Gastrocnemius medialis (tissue), 4 donors: ENCODE measurements around the gene CFAP141. TPM values are rescaled to one million over a fixed set of nuclear protein-coding genes. Genes with fewer than 3 reads are reported as not detected.

ENCODE experiments used
- ATAC-seq, 2 donors: fragments of 150-250 bp; one replicate each; pipeline ENCODE4 v1.9.1; 2016
- DNase-seq, 2 donors: peaks; one replicate each; pipeline ENCODE4 v3.0.0-alpha.2; 2019
- H3K27ac ChIP-seq, 4 donors: fragments of 200-600 bp; sonication (generic); 1 replicate in 1 of 4; 2 replicates in 3 of 4; pipeline ENCODE4 v1.5.1; 2016 to 2018; ENCODE audit warnings: mild to moderate bottlenecking in 2 of 4, moderate library complexity in 1 of 4
- H3K27me3 ChIP-seq, 3 donors: fragments of 200-600 bp; sonication (generic) in 2 of 3; 1 replicate in 1 of 3; 2 replicates in 2 of 3; pipeline versions ENCODE4 v1.5.1 to v1.6.0; 2016 to 2019; ENCODE audit warnings: mild to moderate bottlenecking in 1 of 3, moderate library complexity in 1 of 3
- H3K36me3 ChIP-seq, 2 donors: fragments of 200-600 bp; sonication (generic) in 1 of 2; one replicate each; pipeline ENCODE4 v1.5.1; 2017 to 2018
- H3K4me1 ChIP-seq, 2 donors: fragments of 200-600 bp; sonication (generic) in 1 of 2; one replicate each; pipeline ENCODE4 v1.5.1; 2016 to 2017; ENCODE audit warnings: mild to moderate bottlenecking in 2 of 2
- H3K4me3 ChIP-seq, 4 donors: fragments of 200-600 bp; sonication (generic) in 3 of 4; 1 replicate in 1 of 4; 2 replicates in 3 of 4; pipeline ENCODE4 v1.5.1; 2016 to 2019; ENCODE audit warnings: mild to moderate bottlenecking in 2 of 4
- H3K9me3 ChIP-seq, 3 donors: fragments of 200-600 bp; sonication (generic) in 2 of 3; 1 replicate in 1 of 3; 2 replicates in 2 of 3; pipeline ENCODE4 v1.5.1; 2016 to 2019
- CTCF ChIP-seq, 5 experiments: fragments of 450-650 bp in 3 of 5; fragments of 200-600 bp in 2 of 5; sonication (generic) in 2 of 5; IDR thresholded peaks in 4 of 5; conservative IDR thresholded peaks in 1 of 5; 1 replicate in 4 of 5; 2 replicates in 1 of 5; pipeline ENCODE4 v1.5.1; 2016 to 2019; ENCODE audit warnings: antibody characterized with exemption in 5 of 5, mild to moderate bottlenecking in 3 of 5, moderate library complexity in 3 of 5
- POLR2A ChIP-seq, 2 donors: fragments of 450-650 bp; IDR thresholded peaks; one replicate each; pipeline ENCODE4 v1.6.1; 2017; ENCODE audit warnings: antibody characterized with exemption in 2 of 2, mild to moderate bottlenecking in 2 of 2, moderate library complexity in 2 of 2
- in situ Hi-C, 4 donors: fragments of 200-750 bp; cut with MboI; loops; one replicate each; pipeline versions ENCODE4 v1.15.0 to v1.8.0; 2017; ENCODE audit warnings: low sequenced_read_pairs in 4 of 4
- intact Hi-C: fragments of 100-400 bp; cut with DNase I; formaldehyde crosslinking; loops from one replicate; pipeline ENCODE4 v1.15.1; 2023; ENCODE audit warnings: low total_unique reads
- total RNA-seq, 4 donors: library from RNA; depleted of rRNA; stranded (reverse); fragments of >200 nt; gene quantifications; one replicate each; pipeline versions ENCODE4 v1.1.0 to v1.2.3, GENCODE V29; 2016

CFAP141 gene
- total RNA-seq, 4 donors from 2014 or later, result not detected

GRCh38 chr1:154157520-154158306, 48.4 kb downstream of the CFAP141 start:
- in situ Hi-C loops (no loop called here), intact Hi-C loops (no loop called here)
- ATAC-seq, result peak in 1 of 2 donors; percentile 8
- no peak for TF ChIP-seq CTCF (IDR thresholded peaks at IDR 0.05 in 4 of 5, conservative IDR thresholded peaks at IDR 0.05 in 1 of 5)
- no peak for TF ChIP-seq POLR2A (IDR thresholded peaks at IDR 0.05)
- Histone ChIP-seq H3K4me3 (no peak overlapping the region), H3K4me1 (no peaks in the 10 kb centered on the region), H3K36me3 (peaks cover 0 to 26% of the 10 kb centered on the region in 2 donors), H3K27ac (peak overlapping the region in 2 of 4 donors; percentile 4 to 16), H3K9me3 (no peaks in the 10 kb centered on the region), H3K27me3 (no peaks in the 10 kb centered on the region)
- DNase-seq, result no peak

GRCh38 chr1:154155251-154155650, 50.9 kb downstream of the CFAP141 start:
- in situ Hi-C loops, result no loop called here
- intact Hi-C loops, result no loop called here
- H3K4me1 ChIP-seq, result peaks cover 6 to 8% of the 10 kb centered on the region in 2 donors
- H3K27ac ChIP-seq, result peak overlapping the region; percentile 12 to 65 (median 30)
- H3K9me3 ChIP-seq, result no peaks in the 10 kb centered on the region
- DNase-seq (no peak), ATAC-seq (peak in 1 of 2 donors; percentile 25)
- no peaks in the 10 kb centered on the region for H3K27me3 ChIP-seq
- TF ChIP-seq CTCF (IDR thresholded peaks at IDR 0.05 in 4 of 5, conservative IDR thresholded peaks at IDR 0.05 in 1 of 5) (no peak), POLR2A (IDR thresholded peaks at IDR 0.05) (no peak)
- peaks cover 0 to 17% of the 10 kb centered on the region in 2 donors for H3K36me3 ChIP-seq
- H3K4me3 ChIP-seq, result no peak overlapping the region

- in situ Hi-C loops, result no loop called here
- peaks cover 6 to 8% of the 10 kb centered on the region in 2 donors for H3K4me1 ChIP-seq
- peak within 1 kb of the TSS; percentile 12 to 65 (median 30) for H3K27ac ChIP-seq
- intact Hi-C loops, result no loop called here
- DNase-seq (peak; percentile 39 to 77), ATAC-seq (peak; percentile 43 to 46)
- peaks cover 0 to 15% of the 10 kb centered on the region in 2 donors for H3K36me3 ChIP-seq
- H3K9me3 ChIP-seq, result no peaks in the 10 kb centered on the region
- H3K27me3 ChIP-seq, result no peaks in the 10 kb centered on the region
- no peak within 1 kb of the TSS for H3K4me3 ChIP-seq
- TF ChIP-seq CTCF (IDR thresholded peaks at IDR 0.05 in 4 of 5, conservative IDR thresholded peaks at IDR 0.05 in 1 of 5) (no peak), POLR2A (IDR thresholded peaks at IDR 0.05) (no peak)
Observed at GRCh38 chr1:154154534-154155191, 51.5 kb downstream of the CFAP141 start, which contains the start of gene NUP210L. NUP210L (minus strand) TSS chr1:154155073.

- Histone ChIP-seq H3K27me3 (no peaks in the 10 kb centered on the region), H3K9me3 (no peaks in the 10 kb centered on the region), H3K4me1 (peaks cover 6 to 8% of the 10 kb centered on the region in 2 donors), H3K36me3 (peaks cover 0 to 15% of the 10 kb centered on the region in 2 donors), H3K27ac (peak overlapping the region in 3 of 4 donors; percentile 25 to 65 (median 36)), H3K4me3 (no peak overlapping the region)
- no peak for ATAC-seq
- no peak for TF ChIP-seq POLR2A (IDR thresholded peaks at IDR 0.05)
- TF ChIP-seq CTCF (IDR thresholded peaks at IDR 0.05 in 4 of 5, conservative IDR thresholded peaks at IDR 0.05 in 1 of 5), result no peak
- no peak for DNase-seq
- intact Hi-C loops (no loop called here), in situ Hi-C loops (no loop called here)
Observed at GRCh38 chr1:154154053-154154452, 52.1 kb downstream of the CFAP141 start.
